LNCaP clone FGC (cell line): ENCODE results near the gene GYS1.

Experiments used
- DNase-seq: peaks from one replicate; pipeline ENCODE4 v3.0.0-alpha.2; 2011; ENCODE audit warnings: low read depth
- H3K4me3 ChIP-seq: 2 replicates; pipeline ENCODE4 v1.5.1; 2011; ENCODE audit warnings: mild to moderate bottlenecking, low read depth, low read length, control low read depth
- CTCF ChIP-seq: IDR thresholded peaks from 2 replicates; pipeline ENCODE4 v1.5.1; 2012; ENCODE audit warnings: mild to moderate bottlenecking; ENCODE audit not compliant: control insufficient read depth, insufficient read depth; ENCODE audit errors: extremely low read depth

Gene GYS1

GRCh38 chr19:48988286-48988685 lies 4.8 kb downstream of the GYS1 start:
- DNase-seq: no peak
- no peak overlapping the region for H3K4me3 ChIP-seq
- no peak for TF ChIP-seq CTCF

GRCh38 chr19:48987323-48987722 lies 5.8 kb downstream of the GYS1 start:
- DNase-seq: no peak
- H3K4me3 ChIP-seq: no peak overlapping the region
- TF ChIP-seq CTCF: no peak

GRCh38 chr19:48986211-48986610 lies 6.9 kb downstream of the GYS1 start:
- TF ChIP-seq CTCF: no peak
- no peak overlapping the region for H3K4me3 ChIP-seq
- DNase-seq: no peak

GRCh38 chr19:48985711-48986110 lies 7.4 kb downstream of the GYS1 start:
- no peak for TF ChIP-seq CTCF
- H3K4me3 ChIP-seq: no peak overlapping the region
- no peak for DNase-seq

GRCh38 chr19:48982280-48982679 lies 10.8 kb downstream of the GYS1 start:
- no peak for DNase-seq
- TF ChIP-seq CTCF: no peak
- no peak overlapping the region for H3K4me3 ChIP-seq

- DNase-seq: no peak
- TF ChIP-seq CTCF: no peak
- no peak overlapping the region for H3K4me3 ChIP-seq
Measured at GRCh38 chr19:48977061-48977460, 16.0 kb downstream of the GYS1 start.

GRCh38 chr19:48975947-48976847 lies 16.9 kb downstream of the GYS1 start:
- no peak for DNase-seq
- no peak for TF ChIP-seq CTCF
- no peak overlapping the region for H3K4me3 ChIP-seq
